Measurements from ENCODE around the gene PGGHG.
"Not testable (repeated sequence)": the region's sequence is repeated elsewhere in the genome, so short reads cannot be mapped to it uniquely, and the experiment has no call there.

Gene PGGHG

DNA sequence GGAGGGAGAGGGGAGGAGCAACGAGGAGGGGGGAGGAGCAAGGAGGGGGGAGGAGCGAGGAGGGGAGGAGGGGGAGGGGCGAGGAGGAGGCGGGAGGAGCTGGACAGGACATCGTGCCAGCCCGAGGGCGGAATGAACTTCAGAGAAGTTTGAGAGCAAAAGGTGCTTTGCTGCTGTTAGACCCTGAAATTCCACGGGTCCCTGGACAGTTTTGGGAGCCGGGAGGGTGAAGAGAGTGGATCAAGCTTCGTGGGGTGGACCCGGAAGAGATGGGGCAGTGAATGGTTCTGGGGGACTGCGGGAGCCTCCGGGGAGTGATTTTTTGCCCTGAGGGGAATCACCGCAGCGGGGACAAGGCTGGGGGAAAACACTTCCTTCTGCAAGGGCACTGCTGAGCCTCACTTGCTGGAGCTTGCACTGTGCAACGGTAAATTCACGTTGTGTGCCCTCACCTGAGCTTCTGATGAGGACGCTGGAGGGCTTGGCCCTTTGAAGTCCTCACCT lies 21.4 kb upstream of the PGGHG start:
- Histone ChIP-seq H3K4me3 (ENCODE audit: control insufficient read depth in 1 of 7, extremely low read depth in 1 of 7, insufficient read depth in 4 of 7, low read depth in 2 of 7, low read length in 6 of 7) (peak overlapping the region; percentile 37 to 82 (median 62)), H3K9me3 (ENCODE audit: control extremely low read depth in 1 of 5, control insufficient read depth in 4 of 5, insufficient read depth in 2 of 5, low read depth in 1 of 5, low read length in 4 of 5) (no peaks in the 10 kb centered on the region), H3K4me1 (ENCODE audit: control extremely low read depth in 1 of 4, control insufficient read depth in 4 of 4, insufficient read depth in 4 of 4, low read length in 3 of 4) (peaks cover 4 to 35% (median 28%) of the 10 kb centered on the region in 4 experiments), H3K27ac (ENCODE audit: insufficient read depth in 1 of 2, low read depth in 1 of 2, low read length in 2 of 2, poor library complexity in 1 of 2, severe bottlenecking in 2 of 2) (peak overlapping the region in 1 of 2 experiments; percentile 93), H3K36me3 (ENCODE audit: control insufficient read depth in 4 of 4, insufficient read depth in 4 of 4, low read length in 3 of 4) (peaks cover 0 to 2% (median 0%) of the 10 kb centered on the region in 4 experiments), H3K27me3 (replicated peaks in 2 of 5; ENCODE audit: control insufficient read depth in 4 of 5, insufficient read depth in 5 of 5, low read length in 4 of 5) (no peaks in the 10 kb centered on the region)
- WGBS (ENCODE audit: insufficient coverage) = 11% methylated on average over 14 of the region's 18 CpGs
- CTCF ChIA-PET = interaction anchor here (1.0 to 3.7 kb wide), 7 partner anchors 10 to 32 kb away, joined by 3 to 24 read pairs (median 4); partner anchors contain the start of genes NLRP6 and PSMD13
- POLR2A ChIA-PET = interaction anchor here (0.9 kb wide), 1 partner anchor 31 kb away, joined by 4 read pairs; the partner anchor contains the start of genes PSMD13 and SIRT3
- peak; percentile 56 to 75 (median 75) for DNase-seq

DNA sequence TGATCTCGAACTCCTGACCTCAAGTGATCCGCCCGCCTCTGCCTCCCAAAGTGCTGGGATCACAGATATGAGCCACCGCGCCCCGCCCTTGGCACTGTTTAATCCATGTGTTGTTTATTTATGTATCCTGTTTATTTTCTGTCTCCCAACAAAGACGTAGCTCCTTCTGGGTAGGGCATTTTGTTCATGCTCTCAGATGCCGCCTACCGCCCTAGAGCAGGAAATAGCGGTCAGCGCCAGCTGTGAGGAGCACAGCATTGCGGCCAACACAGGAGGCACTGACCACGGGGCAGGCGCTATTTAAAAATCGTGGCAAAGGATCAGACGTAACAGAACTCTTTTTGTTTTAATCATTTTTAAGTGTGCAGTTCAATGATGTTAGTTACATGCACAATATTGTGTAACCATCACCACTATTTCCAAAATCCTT lies 20.2 kb upstream of the PGGHG start:
- H3K36me3 ChIP-seq (ENCODE audit: control insufficient read depth in 4 of 4, insufficient read depth in 4 of 4, low read length in 3 of 4); H3K9me3 ChIP-seq (ENCODE audit: control extremely low read depth in 1 of 5, control insufficient read depth in 4 of 5, insufficient read depth in 2 of 5, low read depth in 1 of 5, low read length in 4 of 5); H3K27me3 ChIP-seq (replicated peaks in 2 of 5; ENCODE audit: control insufficient read depth in 4 of 5, insufficient read depth in 5 of 5, low read length in 4 of 5): not testable (repeated sequence)
- CTCF ChIA-PET = interaction anchor here (1.1 to 3.7 kb wide), 5 partner anchors 11 to 31 kb away, joined by 3 to 24 read pairs (median 4); partner anchors contain the start of gene PSMD13
- peak overlapping the region in 6 of 7 experiments; percentile 62 to 82 (median 71) for H3K4me3 ChIP-seq (ENCODE audit: control insufficient read depth in 1 of 7, extremely low read depth in 1 of 7, insufficient read depth in 4 of 7, low read depth in 2 of 7, low read length in 6 of 7)
- WGBS (ENCODE audit: insufficient coverage) = 0% methylated on average over 9 of the region's 16 CpGs
- peak; percentile 46 to 89 (median 77) for DNase-seq
- H3K4me1 ChIP-seq (ENCODE audit: control extremely low read depth in 1 of 4, control insufficient read depth in 4 of 4, insufficient read depth in 4 of 4, low read length in 3 of 4) = peaks cover 4 to 35% (median 28%) of the 10 kb centered on the region in 4 experiments
- POLR2A ChIA-PET = interaction anchor here (0.6 kb wide), 1 partner anchor 62 kb away, joined by 3 read pairs; no protein-coding TSS in a partner anchor
- peak overlapping the region; percentile 84 to 93 for H3K27ac ChIP-seq (ENCODE audit: insufficient read depth in 1 of 2, low read depth in 1 of 2, low read length in 2 of 2, poor library complexity in 1 of 2, severe bottlenecking in 2 of 2)

DNA sequence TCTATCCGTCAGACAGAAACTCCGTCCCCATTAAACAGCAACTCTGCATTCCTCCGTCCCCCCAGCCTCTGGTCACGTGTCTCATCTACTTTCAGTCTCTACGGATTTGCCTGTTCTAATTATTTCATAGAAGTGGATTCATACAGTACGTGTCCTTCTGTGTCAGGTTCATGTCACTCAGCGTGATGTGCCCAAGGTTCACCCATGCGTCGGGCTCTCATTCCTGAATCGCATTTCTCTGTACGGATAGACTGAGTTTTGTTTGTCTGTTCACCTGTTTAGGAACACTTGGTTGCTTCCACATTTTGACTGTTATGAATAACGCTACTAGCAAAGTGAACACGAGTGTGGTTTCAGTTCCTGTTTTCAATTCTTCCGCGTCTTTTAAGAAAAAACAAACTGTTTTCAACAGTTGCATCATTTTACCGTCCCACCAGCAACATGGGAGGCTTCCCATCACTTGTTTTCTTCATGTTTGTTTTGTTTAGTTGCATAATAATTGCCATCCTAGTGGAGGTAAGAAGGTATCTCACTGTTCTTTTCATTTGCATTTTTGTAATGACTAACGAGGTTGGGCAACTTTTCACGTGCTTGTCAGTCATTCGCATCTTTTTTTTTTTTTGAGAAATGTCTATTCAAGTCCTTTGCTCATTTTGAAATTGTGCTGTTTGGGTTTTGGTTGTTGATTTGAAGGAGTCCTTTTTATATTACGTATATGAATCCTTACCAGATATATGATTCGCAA lies 19.6 kb upstream of the PGGHG start:
- Histone ChIP-seq H3K9me3 (ENCODE audit: control extremely low read depth in 1 of 5, control insufficient read depth in 4 of 5, insufficient read depth in 2 of 5, low read depth in 1 of 5, low read length in 4 of 5) (no peaks in the 10 kb centered on the region), H3K4me3 (ENCODE audit: control insufficient read depth in 1 of 7, extremely low read depth in 1 of 7, insufficient read depth in 4 of 7, low read depth in 2 of 7, low read length in 6 of 7) (peak overlapping the region in 6 of 7 experiments; percentile 62 to 82 (median 71)), H3K4me1 (ENCODE audit: control extremely low read depth in 1 of 4, control insufficient read depth in 4 of 4, insufficient read depth in 4 of 4, low read length in 3 of 4) (peaks cover 4 to 35% (median 28%) of the 10 kb centered on the region in 4 experiments), H3K27me3 (replicated peaks in 2 of 5; ENCODE audit: control insufficient read depth in 4 of 5, insufficient read depth in 5 of 5, low read length in 4 of 5) (no peaks in the 10 kb centered on the region), H3K36me3 (ENCODE audit: control insufficient read depth in 4 of 4, insufficient read depth in 4 of 4, low read length in 3 of 4) (peaks cover 0 to 2% (median 0%) of the 10 kb centered on the region in 4 experiments), H3K27ac (ENCODE audit: insufficient read depth in 1 of 2, low read depth in 1 of 2, low read length in 2 of 2, poor library complexity in 1 of 2, severe bottlenecking in 2 of 2) (peak overlapping the region; percentile 84 to 93)
- ChIA-PET CTCF (interaction anchor here (1.1 to 2.1 kb wide), 2 partner anchors 12 to 14 kb away, joined by 3 to 8 read pairs; no protein-coding TSS in a partner anchor), POLR2A (interaction anchor here (0.6 kb wide), 1 partner anchor 63 kb away, joined by 3 read pairs; no protein-coding TSS in a partner anchor)
- 0% methylated on average over 16 of the region's 21 CpGs for WGBS (ENCODE audit: insufficient coverage)
- peak; percentile 85 to 94 (median 91) for DNase-seq

- CTCF ChIA-PET = interaction anchor here (1.2 to 1.8 kb wide), 4 partner anchors 10 to 19 kb away, joined by 3 to 5 read pairs (median 4); partner anchors contain the start of gene PGGHG
- no peak for DNase-seq
- peaks cover 9 to 40% (median 28%) of the 10 kb centered on the region in 4 experiments for H3K4me1 ChIP-seq (ENCODE audit: control extremely low read depth in 1 of 4, control insufficient read depth in 4 of 4, insufficient read depth in 4 of 4, low read length in 3 of 4)
- peaks cover 0 to 2% (median 0%) of the 10 kb centered on the region in 4 experiments for H3K36me3 ChIP-seq (ENCODE audit: control insufficient read depth in 4 of 4, insufficient read depth in 4 of 4, low read length in 3 of 4)
- no peak overlapping the region for H3K4me3 ChIP-seq (ENCODE audit: control insufficient read depth in 1 of 7, extremely low read depth in 1 of 7, insufficient read depth in 4 of 7, low read depth in 2 of 7, low read length in 6 of 7)
- H3K27ac ChIP-seq (ENCODE audit: insufficient read depth in 1 of 2, low read depth in 1 of 2, low read length in 2 of 2, poor library complexity in 1 of 2, severe bottlenecking in 2 of 2) = peak overlapping the region in 1 of 2 experiments; percentile 93
- H3K9me3 ChIP-seq (ENCODE audit: control extremely low read depth in 1 of 5, control insufficient read depth in 4 of 5, insufficient read depth in 2 of 5, low read depth in 1 of 5, low read length in 4 of 5) = no peaks in the 10 kb centered on the region
- POLR2A ChIA-PET = no interaction called here
- no peaks in the 10 kb centered on the region for H3K27me3 ChIP-seq (replicated peaks in 2 of 5; ENCODE audit: control insufficient read depth in 4 of 5, insufficient read depth in 5 of 5, low read length in 4 of 5)
- WGBS (ENCODE audit: insufficient coverage) = 94% methylated on average over 13 of the region's 18 CpGs
These were observed 18.2 kb upstream of the PGGHG start for GRCh38 chr11:270451-271318.

DNA sequence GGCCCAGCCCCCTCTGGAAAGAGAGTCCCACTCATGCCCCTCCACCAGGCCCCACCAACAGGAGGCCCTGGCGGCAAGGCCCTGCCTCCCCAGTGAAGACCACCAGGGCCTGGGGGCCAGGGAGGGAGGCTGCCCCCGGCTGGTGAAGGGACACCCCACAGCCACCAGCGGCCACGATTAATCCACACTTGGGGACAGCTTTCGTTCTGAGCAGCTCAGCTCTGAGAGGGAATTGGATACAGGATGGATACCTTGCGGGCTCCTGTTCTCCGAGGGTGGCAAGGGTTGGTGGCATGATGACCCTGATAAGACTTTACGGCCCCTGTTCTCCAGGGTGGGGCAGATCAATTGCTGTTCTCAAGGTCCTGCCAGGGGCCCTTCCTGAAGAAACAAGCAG lies 17.6 kb upstream of the PGGHG start:
- no peak overlapping the region for H3K27ac ChIP-seq (ENCODE audit: insufficient read depth in 1 of 2, low read depth in 1 of 2, low read length in 2 of 2, poor library complexity in 1 of 2, severe bottlenecking in 2 of 2)
- ChIA-PET POLR2A (no interaction called here), CTCF (interaction anchor here (1.2 to 1.8 kb wide), 4 partner anchors 10 to 20 kb away, joined by 3 to 5 read pairs (median 4); partner anchors contain the start of gene PGGHG)

DNA sequence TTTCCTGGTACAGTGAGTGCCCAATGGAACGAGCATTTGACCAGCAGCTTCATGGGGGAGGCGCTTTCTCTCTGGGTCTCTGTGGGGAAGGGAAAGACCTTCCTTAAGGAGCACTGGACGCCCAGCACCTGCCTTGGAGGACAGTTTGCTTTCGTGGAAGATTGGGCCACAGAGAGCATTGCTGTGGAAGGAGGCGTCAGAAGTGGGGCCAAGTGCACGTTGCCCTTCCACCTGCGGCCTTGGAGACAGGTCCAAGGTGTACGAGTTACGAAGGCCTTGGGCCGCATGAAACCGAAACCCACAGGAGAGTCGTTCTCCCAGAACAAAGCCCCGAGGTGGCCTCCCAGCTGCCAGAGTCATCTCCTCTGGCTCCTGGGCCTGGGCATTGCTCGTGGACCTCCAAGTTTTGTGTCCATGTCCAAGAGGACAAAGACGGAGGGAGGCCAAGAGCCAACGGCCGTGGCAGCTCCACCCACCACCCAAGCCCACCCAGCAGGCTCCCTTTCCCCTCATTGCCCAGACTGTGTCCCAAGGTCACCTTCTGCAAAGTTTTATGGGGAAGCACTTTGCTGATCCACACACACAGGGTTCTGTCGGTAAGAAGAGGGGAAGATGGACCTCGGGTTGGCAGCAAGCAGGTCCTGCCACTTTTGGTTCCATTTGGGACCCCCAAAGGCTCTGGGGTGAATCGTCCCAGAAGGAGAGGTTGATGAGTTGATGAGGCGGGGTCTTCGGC lies 16.6 kb upstream of the PGGHG start:
- DNase-seq = no peak
- Histone ChIP-seq H3K27ac (ENCODE audit: insufficient read depth in 1 of 2, low read depth in 1 of 2, low read length in 2 of 2, poor library complexity in 1 of 2, severe bottlenecking in 2 of 2) (no peak overlapping the region), H3K27me3 (replicated peaks in 2 of 5; ENCODE audit: control insufficient read depth in 4 of 5, insufficient read depth in 5 of 5, low read length in 4 of 5) (no peaks in the 10 kb centered on the region), H3K36me3 (ENCODE audit: control insufficient read depth in 4 of 4, insufficient read depth in 4 of 4, low read length in 3 of 4) (peaks cover 0 to 2% (median 0%) of the 10 kb centered on the region in 4 experiments), H3K9me3 (ENCODE audit: control extremely low read depth in 1 of 5, control insufficient read depth in 4 of 5, insufficient read depth in 2 of 5, low read depth in 1 of 5, low read length in 4 of 5) (peaks cover 0 to 5% (median 0%) of the 10 kb centered on the region in 5 experiments), H3K4me1 (ENCODE audit: control extremely low read depth in 1 of 4, control insufficient read depth in 4 of 4, insufficient read depth in 4 of 4, low read length in 3 of 4) (peaks cover 9 to 40% (median 28%) of the 10 kb centered on the region in 4 experiments), H3K4me3 (ENCODE audit: control insufficient read depth in 1 of 7, extremely low read depth in 1 of 7, insufficient read depth in 4 of 7, low read depth in 2 of 7, low read length in 6 of 7) (no peak overlapping the region)
- 98% methylated on average over 18 of the region's 22 CpGs for WGBS (ENCODE audit: insufficient coverage)
- POLR2A ChIA-PET = no interaction called here
- CTCF ChIA-PET = interaction anchor here (1.2 to 1.8 kb wide), 4 partner anchors 8 to 21 kb away, joined by 3 to 5 read pairs (median 4); partner anchors contain the start of gene PGGHG

More for the DNA sequence above, 17.6 kb upstream of the PGGHG start:
- H3K9me3 ChIP-seq (ENCODE audit: control extremely low read depth in 1 of 5, control insufficient read depth in 4 of 5, insufficient read depth in 2 of 5, low read depth in 1 of 5, low read length in 4 of 5) = peaks cover 0 to 1% (median 0%) of the 10 kb centered on the region in 5 experiments
- peaks cover 9 to 40% (median 28%) of the 10 kb centered on the region in 4 experiments for H3K4me1 ChIP-seq (ENCODE audit: control extremely low read depth in 1 of 4, control insufficient read depth in 4 of 4, insufficient read depth in 4 of 4, low read length in 3 of 4)
- H3K4me3 ChIP-seq (ENCODE audit: control insufficient read depth in 1 of 7, extremely low read depth in 1 of 7, insufficient read depth in 4 of 7, low read depth in 2 of 7, low read length in 6 of 7) = no peak overlapping the region
- 97% methylated on average over 8 of the region's 8 CpGs for WGBS (ENCODE audit: insufficient coverage)
- peaks cover 0 to 2% (median 0%) of the 10 kb centered on the region in 4 experiments for H3K36me3 ChIP-seq (ENCODE audit: control insufficient read depth in 4 of 4, insufficient read depth in 4 of 4, low read length in 3 of 4)
- DNase-seq = no peak
- H3K27me3 ChIP-seq (replicated peaks in 2 of 5; ENCODE audit: control insufficient read depth in 4 of 5, insufficient read depth in 5 of 5, low read length in 4 of 5) = no peaks in the 10 kb centered on the region
